ENCODE measurements around the gene ZBTB25.

The ZBTB25 gene

GRCh38 chr14:64474041-64474440, 29.6 kb downstream of the ZBTB25 start:
- no peak for TF ChIP-seq CTCF (IDR thresholded peaks at IDR 0.05; ENCODE audit: insufficient read depth, low read length, missing control alignments)
- no peak for DNase-seq (ENCODE audit: low read depth, low spot score)
- CTCF ChIA-PET = interaction anchor here (1.0 to 9.1 kb wide), 5 partner anchors 8 to 131 kb away, joined by 3 to 257 read pairs (median 5); partner anchors contain the start of gene AKAP5
- H3K4me3 ChIP-seq (ENCODE audit: low read depth, low read length) = no peak overlapping the region
- POLR2A ChIA-PET = no interaction called here

GRCh38 chr14:64468451-64468850, 35.2 kb downstream of the ZBTB25 start:
- no peak for TF ChIP-seq CTCF (IDR thresholded peaks at IDR 0.05; ENCODE audit: insufficient read depth, low read length, missing control alignments)
- DNase-seq (ENCODE audit: low read depth, low spot score) = no peak
- ChIA-PET POLR2A (no interaction called here), CTCF (interaction anchor here (1.1 to 10.8 kb wide), 5 partner anchors 11 to 125 kb away, joined by 3 to 88 read pairs (median 12); no protein-coding TSS in a partner anchor)
- H3K4me3 ChIP-seq (ENCODE audit: low read depth, low read length) = no peak overlapping the region

GRCh38 chr14:64467566-64467965, 36.1 kb downstream of the ZBTB25 start:
- POLR2A ChIA-PET = interaction anchor here (0.6 kb wide), 1 partner anchor 33 kb away, joined by 4 read pairs; no protein-coding TSS in a partner anchor
- no peak overlapping the region for H3K4me3 ChIP-seq (ENCODE audit: low read depth, low read length)
- CTCF ChIA-PET = interaction anchor here (1.1 to 10.8 kb wide), 6 partner anchors 9 to 124 kb away, joined by 4 to 88 read pairs (median 6); no protein-coding TSS in a partner anchor
- no peak for DNase-seq (ENCODE audit: low read depth, low spot score)
- TF ChIP-seq CTCF (IDR thresholded peaks at IDR 0.05; ENCODE audit: insufficient read depth, low read length, missing control alignments) = no peak

- ChIA-PET CTCF (interaction anchor here (1.0 to 10.8 kb wide), 10 partner anchors 9 to 124 kb away, joined by 3 to 88 read pairs (median 4); no protein-coding TSS in a partner anchor), POLR2A (interaction anchor here (0.6 kb wide), 1 partner anchor 32 kb away, joined by 4 read pairs; no protein-coding TSS in a partner anchor)
- no peak overlapping the region for H3K4me3 ChIP-seq (ENCODE audit: low read depth, low read length)
- TF ChIP-seq CTCF (IDR thresholded peaks at IDR 0.05; ENCODE audit: insufficient read depth, low read length, missing control alignments) = no peak
- no peak for DNase-seq (ENCODE audit: low read depth, low spot score)
These were observed 36.5 kb downstream of the ZBTB25 start for GRCh38 chr14:64467101-64467500.

- ChIA-PET CTCF (interaction anchor here (0.7 to 10.8 kb wide), 18 partner anchors 8 to 162 kb away, joined by 3 to 88 read pairs (median 4); no protein-coding TSS in a partner anchor), POLR2A (interaction anchor here (0.5 kb wide), 1 partner anchor 238 kb away, joined by 3 read pairs; the partner anchor contains the start of gene PLEKHG3)
- H3K4me3 ChIP-seq (ENCODE audit: low read depth, low read length) = peak overlapping the region; percentile 74
- TF ChIP-seq CTCF (IDR thresholded peaks at IDR 0.05; ENCODE audit: insufficient read depth, low read length, missing control alignments) = peak; percentile 58
- DNase-seq (ENCODE audit: low read depth, low spot score) = no peak
These were observed 37.6 kb downstream of the ZBTB25 start for GRCh38 chr14:64465831-64466554.

GRCh38 chr14:64465191-64465822, 38.3 kb downstream of the ZBTB25 start, which contains the start of gene AKAP5:
Gene AKAP5, plus strand, starts transcription at chr14:64465499. Its CDS starts 2,896 bp downstream, at chr14:64468395.
- ChIA-PET CTCF (interaction anchor here (0.9 to 10.8 kb wide), 10 partner anchors 9 to 122 kb away, joined by 4 to 88 read pairs (median 6); no protein-coding TSS in a partner anchor), POLR2A (no interaction called here)
- DNase-seq (ENCODE audit: low read depth, low spot score) = no peak

More at GRCh38 chr14:64465191-64465822, 38.3 kb downstream of the ZBTB25 start, which contains the start of gene AKAP5:
- peak within 1 kb of the TSS; percentile 74 for H3K4me3 ChIP-seq (ENCODE audit: low read depth, low read length)
- no peak for TF ChIP-seq CTCF (IDR thresholded peaks at IDR 0.05; ENCODE audit: insufficient read depth, low read length, missing control alignments)
